Occipital lobe (tissue), 2 donors: Measurements from ENCODE around the gene CSTA. TPM values are rescaled to one million over a fixed set of nuclear protein-coding genes. Genes with fewer than 3 reads are reported as not detected.

Experiments
- DNase-seq: peaks from one replicate; lab custom pipeline; 2025; lab: John Stamatoyannopoulos, UW
- total RNA-seq: library from RNA; depleted of rRNA; stranded (reverse); fragments of >200 nt; gene quantifications from one replicate; pipeline ENCODE4 v1.2.3, GENCODE V29; 2014

The CSTA gene
- total RNA-seq, 1 donor from 2014 or later: not detected

DNA sequence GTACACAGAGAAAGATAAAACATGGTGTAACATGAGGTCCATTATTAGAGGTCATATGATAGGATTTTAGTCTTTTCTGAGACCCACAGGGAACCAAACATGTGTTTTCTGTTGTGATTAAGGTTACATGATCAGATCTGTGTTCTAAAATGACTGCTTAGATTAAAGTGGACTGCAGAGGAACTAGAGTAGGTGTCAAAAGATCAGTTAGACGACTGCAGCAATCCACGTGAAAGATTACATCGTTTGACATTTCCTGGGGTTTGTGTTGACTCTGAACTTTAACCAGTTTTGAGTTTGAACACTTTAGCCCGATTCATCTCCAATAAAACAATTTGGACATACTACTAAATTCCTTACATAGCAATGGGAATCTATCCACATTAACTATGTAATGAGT is 52.9 kb downstream of the CSTA start:
- no peak for DNase-seq

DNA sequence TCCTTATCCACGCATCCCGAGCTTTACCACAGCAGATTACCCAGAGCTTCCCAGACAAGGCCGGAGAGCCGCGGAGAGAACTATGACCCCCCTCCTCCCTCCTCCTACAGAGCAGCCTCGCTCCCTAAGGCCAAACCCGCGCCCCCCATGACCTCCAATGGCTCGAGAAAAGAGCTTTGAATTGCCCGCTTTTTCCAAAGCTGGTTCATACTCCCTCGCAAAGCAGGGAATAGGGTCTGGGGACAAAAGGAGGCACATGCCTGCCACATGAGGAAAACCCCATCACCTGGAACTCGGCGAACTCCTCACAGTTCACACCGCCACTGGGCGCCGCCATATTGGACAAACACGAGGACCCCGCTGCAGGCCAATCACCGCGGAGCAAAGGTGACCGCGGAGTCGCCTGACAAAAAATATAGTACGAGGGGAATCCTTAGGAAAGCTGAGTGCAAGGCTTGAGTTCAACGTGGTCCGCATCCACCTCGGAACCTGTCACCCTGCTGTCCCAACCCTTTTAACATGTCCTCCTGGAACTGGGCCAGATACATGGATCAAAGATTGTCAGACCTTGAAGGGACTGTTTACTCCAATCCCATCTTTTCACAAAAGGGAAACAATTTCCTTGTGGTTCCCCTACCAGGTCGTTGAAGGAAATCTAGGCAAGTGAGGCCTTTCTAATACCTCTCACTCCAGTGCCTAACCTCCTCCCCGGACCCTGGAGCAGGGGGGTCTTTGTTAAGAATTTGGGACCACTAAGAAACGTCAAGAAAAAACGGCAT is 58.0 kb downstream of the CSTA start, which contains the start of gene MIX23:
Gene MIX23, minus strand, starts transcription at position 344 of the 779 bp plus-strand sequence. Its CDS starts 7 bp downstream, at position 337.
- peak; percentile 83 for DNase-seq

DNA sequence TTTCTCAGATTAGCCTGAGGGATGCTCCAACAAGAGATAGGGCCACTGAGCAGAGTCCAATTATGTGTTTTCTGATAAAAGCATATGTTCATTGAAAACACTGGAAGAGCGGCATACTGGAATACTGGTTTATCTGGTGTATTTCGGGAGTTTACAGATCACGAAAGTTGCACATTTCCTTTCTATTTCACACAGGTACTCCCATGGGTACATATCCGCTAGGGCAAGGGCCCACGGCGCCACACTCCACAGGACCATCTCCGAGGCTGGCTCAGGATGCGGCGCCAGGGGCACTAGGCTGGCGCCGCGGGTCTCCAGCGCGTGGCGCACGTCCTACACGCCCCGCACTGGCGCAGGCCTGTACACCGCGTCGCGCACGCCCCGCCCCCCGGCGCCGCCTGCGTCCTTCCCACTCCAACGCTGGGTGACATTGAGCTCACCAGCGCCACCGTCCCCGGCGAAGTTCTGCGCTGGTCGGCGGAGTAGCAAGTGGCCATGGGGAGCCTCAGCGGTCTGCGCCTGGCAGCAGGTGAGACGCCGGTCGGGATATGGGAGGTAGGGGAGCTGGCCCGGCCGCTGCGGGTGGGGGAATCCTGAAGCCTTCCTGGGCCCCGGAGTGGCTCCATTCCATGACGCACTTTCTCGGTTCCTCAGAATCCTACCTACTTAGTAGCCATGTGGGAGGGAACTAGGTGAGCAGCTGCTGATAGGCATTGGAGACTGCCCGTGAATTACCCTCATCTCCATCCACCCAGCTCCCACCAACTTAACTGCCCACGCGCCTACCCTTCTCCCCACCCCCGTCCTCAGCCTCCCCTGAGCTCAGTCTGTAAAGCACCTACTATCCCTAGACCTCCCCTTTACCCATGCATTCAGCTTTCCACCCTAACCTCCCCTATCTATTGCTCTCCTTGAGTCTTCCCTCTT is 59.0 kb downstream of the CSTA start, which contains the start of gene FAM162A:
Gene FAM162A, plus strand, starts transcription at position 412 of the 927 bp plus-strand sequence. Its CDS starts 84 bp downstream, at position 496.
- DNase-seq: peak; percentile 93

DNA sequence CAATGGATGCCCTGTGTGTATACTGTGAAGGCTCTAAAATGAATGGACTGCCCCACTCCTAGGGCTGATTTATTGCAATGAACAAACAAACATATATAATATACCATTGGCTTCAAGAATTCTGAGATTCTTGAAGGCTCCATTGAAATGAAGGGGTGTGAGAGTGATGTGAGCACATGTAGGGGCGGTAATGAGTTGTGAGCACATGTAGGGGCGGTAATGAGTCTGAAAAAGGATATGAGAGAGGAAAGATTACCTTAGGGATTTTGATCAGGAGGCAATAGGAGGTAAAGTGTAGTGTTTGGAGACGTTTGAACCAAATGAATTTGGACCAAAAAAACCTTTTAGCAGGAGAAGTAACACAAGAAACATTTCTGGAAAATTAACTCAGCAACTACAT is 62.7 kb downstream of the CSTA start:
- no peak for DNase-seq

DNA sequence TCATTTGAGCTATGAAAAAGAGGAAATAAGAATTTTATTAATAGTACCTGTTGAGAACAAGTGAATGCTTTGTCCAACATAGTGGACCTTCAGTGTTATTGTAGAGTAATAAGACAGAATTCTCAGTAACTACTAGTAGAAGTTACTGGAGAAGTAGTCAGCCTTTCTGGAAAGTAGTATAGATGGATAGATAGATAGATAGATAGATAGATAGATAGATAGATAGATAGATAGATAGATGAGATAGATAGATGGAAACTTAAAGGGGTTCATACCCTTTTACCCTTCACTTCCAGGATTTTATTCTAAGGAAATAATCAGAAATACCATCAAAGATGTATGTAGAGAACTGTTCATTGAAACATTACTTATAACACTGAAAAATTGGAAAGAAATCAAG is 64.1 kb downstream of the CSTA start:
- DNase-seq: no peak

DNA sequence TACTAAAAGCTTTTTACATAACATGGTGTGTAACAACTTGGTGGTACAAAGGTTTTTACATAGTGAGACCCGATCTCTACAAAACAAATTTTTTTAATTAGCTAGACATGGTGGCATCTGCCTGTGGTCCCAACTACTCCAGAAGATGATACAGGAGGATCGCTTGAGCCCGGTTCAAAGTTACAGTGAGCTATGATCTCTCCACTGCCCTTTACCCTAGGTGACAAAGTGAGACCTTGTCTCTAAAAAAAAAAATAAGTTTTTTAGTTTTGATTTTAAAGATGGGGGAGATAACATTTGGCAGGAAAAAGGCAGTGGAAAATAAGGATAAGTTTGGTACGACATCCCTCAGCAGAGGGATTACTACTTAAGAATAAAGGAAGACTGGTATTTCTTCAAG is 64.8 kb downstream of the CSTA start:
- DNase-seq: no peak

DNA sequence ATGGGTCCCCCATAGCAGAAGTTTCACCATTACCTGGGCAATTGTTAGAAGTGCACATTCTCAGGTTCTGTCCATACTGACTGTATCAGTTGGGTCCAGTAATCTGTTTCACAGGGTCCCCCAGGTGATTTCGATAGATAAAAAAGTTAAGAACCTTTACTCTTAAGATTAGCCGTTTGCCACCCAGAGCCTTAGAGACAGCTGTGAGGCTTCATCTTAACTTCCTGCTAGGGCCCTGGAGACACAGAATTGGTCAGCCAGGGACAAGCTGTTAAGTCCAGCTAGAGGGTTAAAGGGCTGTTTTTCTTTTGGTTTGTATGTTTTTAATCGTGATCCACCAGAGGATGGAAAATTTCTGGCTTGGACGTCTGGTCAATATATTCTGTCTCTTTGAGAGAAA is 65.6 kb downstream of the CSTA start:
- DNase-seq: no peak

Other genes starting within 250 kb of the CSTA start
- not detected for gene CASR, start 141.6 kb upstream of the CSTA start, total RNA-seq
- gene MIX23, start 58.0 kb downstream of the CSTA start, total RNA-seq: 16.5 TPM
- 10.3 TPM for gene FAM162A, start 58.9 kb downstream of the CSTA start, total RNA-seq
- 9.8 TPM for gene WDR5B, start 90.8 kb downstream of the CSTA start, total RNA-seq
- 49.0 TPM for gene KPNA1, start 189.7 kb downstream of the CSTA start, total RNA-seq
- 6.1 TPM for gene PARP9, start 239.1 kb downstream of the CSTA start, total RNA-seq
- 4.5 TPM for gene DTX3L, start 239.1 kb downstream of the CSTA start, total RNA-seq